Vagina (tissue), 2 donors: ENCODE results near the gene NCBP1.

Experiments
- POLR2A ChIP-seq, 2 donors: fragments of 450-650 bp; IDR thresholded peaks; one replicate each; pipeline ENCODE4 v1.6.1; 2017; ENCODE audit warnings: antibody characterized with exemption in 2 of 2, mild to moderate bottlenecking in 2 of 2, moderate library complexity in 2 of 2
- POLR2AphosphoS5 ChIP-seq, 2 donors: sonication (generic); formaldehyde crosslinking; IDR thresholded peaks; one replicate each; pipeline ENCODE4 v1.9.0; 2017; ENCODE audit warnings: antibody characterized with exemption in 2 of 2, mild to moderate bottlenecking in 2 of 2, low read depth in 1 of 2; ENCODE audit not compliant: insufficient read depth in 1 of 2

DNA sequence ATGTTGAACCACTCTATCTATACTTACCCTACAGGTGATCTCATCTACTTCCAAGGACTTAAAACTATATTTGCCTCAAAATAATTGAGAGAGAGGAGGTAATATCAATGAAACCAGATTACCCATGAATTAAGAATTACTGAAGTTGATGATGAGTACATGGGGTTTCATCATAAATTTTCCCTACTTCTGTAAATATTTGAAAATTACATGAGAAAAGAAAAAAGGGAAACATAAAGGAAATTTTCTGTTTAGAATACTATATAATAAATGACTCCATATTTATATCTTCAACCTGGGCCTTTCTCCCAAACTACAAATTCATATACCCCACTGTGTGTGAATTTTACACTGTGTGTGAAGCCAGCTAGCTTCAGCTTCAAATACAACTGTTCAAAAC is 3.0 kb upstream of the NCBP1 start:
- no peak for TF ChIP-seq POLR2AphosphoS5 (IDR thresholded peaks at IDR 0.05; ENCODE audit: insufficient read depth in 1 of 2, low read depth in 1 of 2)
- TF ChIP-seq POLR2A (IDR thresholded peaks at IDR 0.05): no peak
